ENCODE measurements around the gene LPAR6.

The LPAR6 gene

GRCh38 chr13:48446464-48446863 is 33.6 kb upstream of the LPAR6 start:
- no peak for DNase-seq (ENCODE audit: low read depth)
- no peak overlapping the region for H3K4me3 ChIP-seq (ENCODE audit: low read depth, low read length)
- TF ChIP-seq, protein P1, sequence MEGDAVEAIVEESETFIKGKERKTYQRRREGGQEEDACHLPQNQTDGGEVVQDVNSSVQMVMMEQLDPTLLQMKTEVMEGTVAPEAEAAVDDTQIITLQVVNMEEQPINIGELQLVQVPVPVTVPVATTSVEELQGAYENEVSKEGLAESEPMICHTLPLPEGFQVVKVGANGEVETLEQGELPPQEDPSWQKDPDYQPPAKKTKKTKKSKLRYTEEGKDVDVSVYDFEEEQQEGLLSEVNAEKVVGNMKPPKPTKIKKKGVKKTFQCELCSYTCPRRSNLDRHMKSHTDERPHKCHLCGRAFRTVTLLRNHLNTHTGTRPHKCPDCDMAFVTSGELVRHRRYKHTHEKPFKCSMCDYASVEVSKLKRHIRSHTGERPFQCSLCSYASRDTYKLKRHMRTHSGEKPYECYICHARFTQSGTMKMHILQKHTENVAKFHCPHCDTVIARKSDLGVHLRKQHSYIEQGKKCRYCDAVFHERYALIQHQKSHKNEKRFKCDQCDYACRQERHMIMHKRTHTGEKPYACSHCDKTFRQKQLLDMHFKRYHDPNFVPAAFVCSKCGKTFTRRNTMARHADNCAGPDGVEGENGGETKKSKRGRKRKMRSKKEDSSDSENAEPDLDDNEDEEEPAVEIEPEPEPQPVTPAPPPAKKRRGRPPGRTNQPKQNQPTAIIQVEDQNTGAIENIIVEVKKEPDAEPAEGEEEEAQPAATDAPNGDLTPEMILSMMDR (IDR thresholded peaks at IDR 0.05; ENCODE audit: low read depth, low read length, missing control alignments), result no peak

- TF ChIP-seq, protein P1 (IDR thresholded peaks at IDR 0.05; ENCODE audit: low read depth, low read length, missing control alignments), result no peak
- no peak overlapping the region for H3K4me3 ChIP-seq (ENCODE audit: low read depth, low read length)
- DNase-seq (ENCODE audit: low read depth), result no peak
These were observed 30.7 kb upstream of the LPAR6 start for GRCh38 chr13:48443442-48444208.

- DNase-seq (ENCODE audit: low read depth), result no peak
- no peak overlapping the region for H3K4me3 ChIP-seq (ENCODE audit: low read depth, low read length)
- TF ChIP-seq, protein P1 (IDR thresholded peaks at IDR 0.05; ENCODE audit: low read depth, low read length, missing control alignments), result no peak
These were observed 24.5 kb upstream of the LPAR6 start for GRCh38 chr13:48437371-48437770.

DNA sequence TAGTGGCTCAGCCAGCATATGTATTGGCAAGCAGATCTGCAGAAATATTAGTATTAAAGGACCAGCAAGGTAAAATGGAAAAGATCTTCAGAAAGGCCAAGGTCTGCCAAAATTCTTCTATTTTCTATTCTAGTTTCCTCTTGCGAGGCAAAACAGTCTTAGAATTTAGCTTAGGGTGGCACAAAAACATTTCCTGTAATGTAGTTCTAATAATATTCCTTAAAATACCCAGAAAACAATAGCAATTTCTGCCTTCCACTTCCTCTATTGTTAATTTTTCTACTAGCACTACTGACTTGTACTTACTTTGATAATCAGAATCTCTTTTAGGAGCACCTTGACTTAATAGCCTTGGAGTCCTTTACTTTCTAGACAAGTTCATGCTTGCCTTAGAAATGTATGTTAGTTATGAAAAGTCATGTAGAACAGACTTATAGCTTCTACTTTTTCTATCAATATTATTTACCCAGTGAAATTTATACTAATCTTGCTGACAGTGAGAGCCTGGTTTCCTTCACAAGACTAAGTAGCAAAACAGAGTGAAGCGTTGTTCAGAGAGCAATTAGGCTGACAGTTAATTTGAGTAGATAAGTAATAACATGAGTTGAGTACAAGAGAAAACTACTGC is 23.9 kb upstream of the LPAR6 start:
- H3K4me3 ChIP-seq (ENCODE audit: low read depth, low read length), result no peak overlapping the region
- TF ChIP-seq, protein P1 (IDR thresholded peaks at IDR 0.05; ENCODE audit: low read depth, low read length, missing control alignments), result no peak
- DNase-seq (ENCODE audit: low read depth), result no peak

DNA sequence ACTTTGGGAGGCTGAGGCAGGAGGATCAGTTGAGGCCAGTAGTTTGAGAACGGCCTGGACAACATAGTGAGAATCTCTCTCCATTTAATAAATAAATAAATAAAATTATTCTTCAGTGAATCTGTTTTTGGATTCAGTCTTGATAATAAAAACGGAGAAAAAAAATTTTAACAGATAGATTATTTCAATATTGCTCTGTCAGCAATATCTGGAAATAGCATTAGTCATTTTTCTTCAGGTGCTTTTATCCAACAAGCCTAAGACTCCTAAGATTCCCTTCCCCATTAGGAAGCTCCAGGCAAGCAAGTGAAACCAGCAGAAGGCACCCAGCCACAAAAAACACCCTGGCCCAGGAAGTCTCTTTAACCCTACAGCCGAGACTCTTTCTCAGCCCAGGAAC is 21.3 kb upstream of the LPAR6 start:
- TF ChIP-seq, protein P1 (IDR thresholded peaks at IDR 0.05; ENCODE audit: low read depth, low read length, missing control alignments), result no peak
- no peak overlapping the region for H3K4me3 ChIP-seq (ENCODE audit: low read depth, low read length)
- DNase-seq (ENCODE audit: low read depth), result no peak

DNA sequence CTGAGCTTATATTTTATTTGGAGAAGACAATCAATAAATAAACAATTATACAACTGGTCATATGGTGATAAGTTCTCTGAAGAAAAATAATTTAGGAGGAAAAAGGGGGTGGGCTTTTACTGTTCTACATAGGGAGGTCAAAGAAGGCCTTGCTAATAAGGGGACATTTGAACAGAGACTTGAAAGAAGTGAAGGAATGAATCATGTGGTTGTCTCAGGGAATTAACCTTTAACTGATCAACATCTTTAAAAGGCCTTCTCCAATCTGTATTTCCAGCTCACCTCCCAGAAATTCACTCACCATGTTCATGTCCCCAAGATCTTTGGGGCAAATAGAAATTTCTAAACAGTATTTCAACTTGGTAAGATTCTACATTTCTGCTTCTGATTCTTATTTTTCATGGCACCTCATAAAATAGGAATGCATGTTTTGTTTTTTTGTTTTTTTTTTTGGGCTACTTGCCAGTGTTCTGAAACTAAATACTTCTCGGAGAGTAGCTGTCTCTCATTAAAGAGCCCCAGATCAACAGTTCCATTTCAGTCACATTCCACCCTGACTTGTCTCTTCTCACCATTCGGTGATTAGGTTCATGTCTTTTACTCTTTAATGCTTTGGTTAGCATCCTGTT is 19.2 kb upstream of the LPAR6 start:
- H3K4me3 ChIP-seq (ENCODE audit: low read depth, low read length), result no peak overlapping the region
- no peak for DNase-seq (ENCODE audit: low read depth)
- TF ChIP-seq, protein P1 (IDR thresholded peaks at IDR 0.05; ENCODE audit: low read depth, low read length, missing control alignments), result no peak

All from GM12864 (cell line).